DND-41 (cell line): ENCODE results near the gene SLX4IP.

Experiments
- ATAC-seq: fragments of 200-7000 bp; cut with Tn5 transposase; 3 replicates; pipeline ENCODE4 v1.9.1; 2021; ENCODE audit warnings: low read depth; ENCODE audit not compliant: insufficient read depth
- DNase-seq: peaks from one replicate; pipeline ENCODE4 v3.0.0-alpha.2; 2020
- H2AFZ ChIP-seq: 2 replicates; pipeline ENCODE4 v1.6.0; 2012; ENCODE audit warnings: low read depth, low read length
- H3K27ac ChIP-seq: 2 replicates; pipeline ENCODE4 v1.5.1; 2012; ENCODE audit warnings: low read length, inconsistent platforms
- H3K27me3 ChIP-seq: fragments of 200-600 bp; sonication (generic); 2 replicates; pipeline ENCODE4 v1.6.0; 2012; ENCODE audit warnings: low read length, mild to moderate bottlenecking, inconsistent platforms; ENCODE audit not compliant: insufficient read depth, poor library complexity
- H3K36me3 ChIP-seq: 2 replicates; pipeline ENCODE4 v1.5.1; 2012; ENCODE audit warnings: low read length, inconsistent platforms; ENCODE audit not compliant: insufficient read depth
- H3K4me1 ChIP-seq: 2 replicates; pipeline ENCODE4 v1.5.1; 2012; ENCODE audit warnings: mild to moderate bottlenecking, low read length; ENCODE audit not compliant: insufficient read depth
- H3K4me2 ChIP-seq: 2 replicates; pipeline ENCODE4 v1.6.0; 2012; ENCODE audit warnings: mild to moderate bottlenecking, moderate library complexity, low read length, inconsistent platforms; ENCODE audit not compliant: insufficient read depth
- H3K4me3 ChIP-seq, 2 experiments: fragments of 200-600 bp in 1 of 2; shearing (Covaris generic) in 1 of 2; 2 replicates each; pipeline ENCODE4 v1.5.1; 2012 to 2016; ENCODE audit warnings: inconsistent platforms in 2 of 2, low read length in 2 of 2, mild to moderate bottlenecking in 2 of 2, low read depth in 1 of 2, moderate library complexity in 1 of 2
- H3K79me2 ChIP-seq: 2 replicates; pipeline ENCODE4 v1.6.0; 2012; ENCODE audit warnings: low read length, inconsistent platforms; ENCODE audit not compliant: insufficient read depth
- H3K9ac ChIP-seq: 2 replicates; pipeline ENCODE4 v1.6.0; 2012; ENCODE audit warnings: low read depth, mild to moderate bottlenecking, inconsistent platforms, low read length, moderate library complexity
- H3K9me3 ChIP-seq: 2 replicates; pipeline ENCODE4 v1.5.1; 2012; ENCODE audit warnings: low read length, moderate library complexity, mild to moderate bottlenecking, inconsistent platforms; ENCODE audit not compliant: insufficient read depth, severe bottlenecking
- H4K20me1 ChIP-seq: 2 replicates; pipeline ENCODE4 v1.6.0; 2012; ENCODE audit warnings: low read length; ENCODE audit not compliant: insufficient read depth
- EZH2 ChIP-seq: IDR thresholded peaks from 3 replicates; pipeline ENCODE4 v1.6.1; 2012; ENCODE audit warnings: borderline replicate concordance, low read depth, mild to moderate bottlenecking, moderate library complexity, low read length, inconsistent platforms; ENCODE audit not compliant: severe bottlenecking
- TF ChIP-seq, protein P1 (sequence below): IDR thresholded peaks from 2 replicates; pipeline ENCODE4 v1.5.1; 2012; ENCODE audit warnings: borderline replicate concordance, low read length, moderate library complexity, mild to moderate bottlenecking; ENCODE audit not compliant: poor library complexity, severe bottlenecking; ENCODE audit errors: extremely low read depth

The SLX4IP gene

DNA sequence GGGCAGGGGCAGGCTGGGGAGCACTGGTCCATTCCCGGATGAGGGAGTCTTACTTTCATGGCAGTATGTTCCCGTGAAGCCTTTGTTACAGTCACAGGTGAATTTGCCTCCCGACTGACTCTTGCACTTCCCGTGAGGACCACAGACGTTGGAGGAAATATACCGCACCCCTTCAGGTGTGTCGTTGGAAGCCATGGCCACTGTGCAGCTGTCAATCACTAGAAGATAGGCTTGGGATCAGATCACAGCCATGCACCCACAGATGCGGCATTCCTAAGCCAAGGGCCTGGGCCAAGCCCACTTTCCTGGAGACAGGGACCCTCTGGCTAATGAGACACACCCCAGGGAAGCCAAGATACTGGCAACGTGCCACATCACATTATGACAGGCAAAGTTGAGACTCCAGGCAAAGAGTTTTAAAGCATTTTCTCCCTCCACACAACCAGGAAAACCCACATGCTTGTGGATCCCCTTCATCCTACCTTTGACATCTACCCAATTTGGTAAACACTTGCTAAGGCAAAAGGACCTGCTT is 211.8 kb downstream of the SLX4IP start:
- no peak overlapping the region for H2AFZ ChIP-seq
- H3K4me2 ChIP-seq, result no peak overlapping the region
- no peaks in the 10 kb centered on the region for H3K79me2 ChIP-seq
- TF ChIP-seq, protein P1, sequence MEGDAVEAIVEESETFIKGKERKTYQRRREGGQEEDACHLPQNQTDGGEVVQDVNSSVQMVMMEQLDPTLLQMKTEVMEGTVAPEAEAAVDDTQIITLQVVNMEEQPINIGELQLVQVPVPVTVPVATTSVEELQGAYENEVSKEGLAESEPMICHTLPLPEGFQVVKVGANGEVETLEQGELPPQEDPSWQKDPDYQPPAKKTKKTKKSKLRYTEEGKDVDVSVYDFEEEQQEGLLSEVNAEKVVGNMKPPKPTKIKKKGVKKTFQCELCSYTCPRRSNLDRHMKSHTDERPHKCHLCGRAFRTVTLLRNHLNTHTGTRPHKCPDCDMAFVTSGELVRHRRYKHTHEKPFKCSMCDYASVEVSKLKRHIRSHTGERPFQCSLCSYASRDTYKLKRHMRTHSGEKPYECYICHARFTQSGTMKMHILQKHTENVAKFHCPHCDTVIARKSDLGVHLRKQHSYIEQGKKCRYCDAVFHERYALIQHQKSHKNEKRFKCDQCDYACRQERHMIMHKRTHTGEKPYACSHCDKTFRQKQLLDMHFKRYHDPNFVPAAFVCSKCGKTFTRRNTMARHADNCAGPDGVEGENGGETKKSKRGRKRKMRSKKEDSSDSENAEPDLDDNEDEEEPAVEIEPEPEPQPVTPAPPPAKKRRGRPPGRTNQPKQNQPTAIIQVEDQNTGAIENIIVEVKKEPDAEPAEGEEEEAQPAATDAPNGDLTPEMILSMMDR, result no peak
- TF ChIP-seq EZH2, result no peak
- H4K20me1 ChIP-seq, result no peaks in the 10 kb centered on the region
- no peak overlapping the region for H3K4me3 ChIP-seq
- H3K9me3 ChIP-seq, result no peaks in the 10 kb centered on the region
- peaks cover 3% of the 10 kb centered on the region for H3K4me1 ChIP-seq
- H3K27ac ChIP-seq, result no peak overlapping the region
- no peaks in the 10 kb centered on the region for H3K36me3 ChIP-seq
- DNase-seq (no peak), ATAC-seq (no peak)
- no peak overlapping the region for H3K9ac ChIP-seq
- no peaks in the 10 kb centered on the region for H3K27me3 ChIP-seq

DNA sequence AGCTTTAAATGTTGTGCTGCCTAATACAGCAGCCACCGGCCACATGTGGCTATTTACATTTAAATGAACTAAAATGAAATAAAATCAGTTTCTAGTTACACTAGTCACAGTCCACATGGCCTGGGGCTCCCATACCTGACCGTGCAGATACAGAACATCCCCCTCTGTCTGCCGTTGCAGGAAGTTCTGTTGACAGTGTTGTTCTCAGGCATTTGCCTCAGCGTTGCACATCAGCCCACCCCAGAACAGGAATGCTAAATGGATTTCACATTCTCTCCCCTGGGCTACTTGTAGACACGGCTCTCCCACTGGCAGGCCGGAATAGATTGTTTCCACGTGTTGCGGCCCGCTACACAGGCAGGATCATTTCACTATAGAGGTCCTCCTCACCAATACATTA is 212.4 kb downstream of the SLX4IP start:
- Histone ChIP-seq H4K20me1 (no peaks in the 10 kb centered on the region), H3K36me3 (no peaks in the 10 kb centered on the region), H3K9ac (no peak overlapping the region), H3K27ac (no peak overlapping the region), H2AFZ (no peak overlapping the region), H3K27me3 (no peaks in the 10 kb centered on the region), H3K4me1 (peaks cover 3% of the 10 kb centered on the region), H3K4me2 (no peak overlapping the region), H3K79me2 (no peaks in the 10 kb centered on the region), H3K9me3 (no peaks in the 10 kb centered on the region), H3K4me3 (no peak overlapping the region)
- DNase-seq (no peak), ATAC-seq (0 out of 3 replicates have a peak, but pooled peaks have one; percentile 51)
- TF ChIP-seq, protein P1, result peak; percentile 53
- no peak for TF ChIP-seq EZH2

DNA sequence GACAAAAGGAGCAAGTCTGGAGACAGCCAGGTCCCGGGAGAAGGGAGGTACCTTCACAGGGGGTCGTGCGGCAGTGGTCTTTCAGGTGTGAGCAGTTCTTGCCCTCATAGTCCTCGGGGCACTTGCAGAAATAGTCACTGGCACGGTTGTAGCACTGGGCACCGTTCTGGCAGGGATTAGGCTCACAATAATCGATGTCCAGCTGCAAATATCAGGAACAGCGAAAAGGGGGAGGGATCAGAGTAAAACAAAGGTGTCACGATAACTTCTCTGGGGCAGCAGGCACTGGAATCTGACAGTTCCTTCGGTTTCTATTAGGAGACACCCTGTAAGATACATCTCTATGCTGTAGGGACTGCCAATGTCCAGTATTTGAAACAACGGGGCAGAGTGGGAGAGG is 212.8 kb downstream of the SLX4IP start:
- H3K4me1 ChIP-seq, result peaks cover 3% of the 10 kb centered on the region

More for the DNA sequence above, 212.8 kb downstream of the SLX4IP start:
- Histone ChIP-seq H3K27me3 (no peaks in the 10 kb centered on the region), H3K9ac (no peak overlapping the region), H3K4me3 (no peak overlapping the region), H2AFZ (no peak overlapping the region), H3K4me2 (no peak overlapping the region), H3K9me3 (no peaks in the 10 kb centered on the region), H3K79me2 (no peaks in the 10 kb centered on the region), H3K36me3 (no peaks in the 10 kb centered on the region), H3K27ac (no peak overlapping the region), H4K20me1 (no peaks in the 10 kb centered on the region)
- TF ChIP-seq EZH2, result no peak
- TF ChIP-seq, protein P1, result no peak
- DNase-seq (no peak), ATAC-seq (no peak)
